ENCODE data around the gene POLR1E. TPM values are rescaled to one million over a fixed set of nuclear protein-coding genes. Genes with fewer than 3 reads are reported as not detected.
"Not testable (repeated sequence)": the region's sequence is repeated elsewhere in the genome, so short reads cannot be mapped to it uniquely, and the experiment has no call there.

Gene POLR1E
- total RNA-seq, 1 experiment from 2014 or later: 45.8 TPM

DNA sequence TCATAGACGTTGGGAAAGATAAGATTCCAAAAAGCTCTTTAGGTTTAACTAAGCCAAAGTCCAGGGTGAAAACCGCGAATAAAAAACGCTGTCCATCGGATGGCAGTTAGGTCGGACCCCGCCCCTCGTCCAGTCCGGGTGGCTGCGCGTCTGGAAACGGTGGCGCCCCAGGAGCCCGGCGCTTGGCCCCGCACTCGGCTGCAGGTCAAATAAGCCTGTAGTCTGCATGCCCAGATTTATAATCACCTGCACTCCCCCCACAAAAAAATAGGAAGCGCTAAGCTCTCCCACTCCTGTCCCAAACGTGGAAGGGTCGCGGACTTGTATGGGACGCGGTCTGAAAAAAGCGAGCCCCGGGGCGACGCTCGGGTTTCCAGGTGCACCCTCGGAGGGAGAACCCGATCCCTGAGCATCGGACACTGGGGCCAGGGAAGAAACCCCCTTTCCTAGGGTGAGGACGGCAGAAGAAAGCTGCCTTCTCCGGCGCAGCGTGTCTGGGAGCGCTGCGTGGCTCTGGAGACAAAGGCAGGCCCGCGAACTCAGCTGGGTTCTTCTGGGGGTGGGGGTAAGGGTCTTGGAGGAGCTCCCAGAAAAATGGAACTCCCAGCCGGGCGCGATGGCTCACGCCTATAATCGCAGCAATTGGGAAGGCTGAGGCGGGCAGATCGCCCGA is 19.6 kb upstream of the POLR1E start:
- Histone ChIP-seq H2BK120ac (ENCODE audit: low read depth, low read length, poor library complexity, severe bottlenecking) (peak overlapping the region; percentile 99), H3K79me2 (ENCODE audit: insufficient read depth, low read length) (peaks cover 21% of the 10 kb centered on the region; the same call in 1 of the 2 replicates), H2AFZ (ENCODE audit: low read length) (no peak overlapping the region)

DNA sequence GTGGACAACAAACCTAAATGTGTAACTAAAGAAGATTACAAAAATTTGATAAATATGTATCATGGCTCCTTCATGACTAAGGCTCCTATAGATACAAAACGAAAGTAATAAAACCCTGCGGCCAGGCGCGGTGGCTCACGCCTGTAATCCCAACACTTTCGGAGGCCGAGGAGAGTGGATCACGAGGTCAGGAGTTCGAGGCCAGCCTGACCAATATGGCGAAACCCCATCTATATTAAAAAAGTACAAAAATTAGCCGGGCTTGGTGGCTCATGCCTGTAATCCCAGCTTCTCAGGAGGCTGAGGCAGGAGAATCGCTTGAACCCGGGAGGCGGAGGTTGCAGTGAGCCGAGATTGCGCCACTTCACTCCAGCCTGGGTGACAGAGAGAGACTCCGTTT is 18.2 kb upstream of the POLR1E start:
- H3K27ac Mint-ChIP-seq; H2BK12ac ChIP-seq (ENCODE audit: insufficient read length, low read depth, low read length); H3K27me3 ChIP-seq (ENCODE audit: insufficient read depth, low read length); H3K56ac ChIP-seq (ENCODE audit: insufficient read length, low read depth, low read length); H3K27ac ChIP-seq (ENCODE audit: insufficient read length, low read depth, low read length); H3K14ac ChIP-seq (ENCODE audit: insufficient read depth, low read length); H3K9me3 ChIP-seq (ENCODE audit: control insufficient read depth, low read depth, low read length); H3K79me1 ChIP-seq (ENCODE audit: insufficient read depth, low read depth, low read length, poor library complexity, severe bottlenecking); H2BK20ac ChIP-seq (ENCODE audit: low read depth, low read length, poor library complexity, severe bottlenecking); H2BK120ac ChIP-seq (ENCODE audit: low read depth, low read length, poor library complexity, severe bottlenecking); H2BK15ac ChIP-seq (ENCODE audit: low read depth, low read length); H4K5ac ChIP-seq (ENCODE audit: insufficient read length, low read depth, low read length); H2BK5ac ChIP-seq (ENCODE audit: insufficient read length, low read length); H4K20me1 ChIP-seq (ENCODE audit: control insufficient read depth, insufficient read depth, insufficient read length); H3K9ac ChIP-seq (ENCODE audit: extremely low read depth, insufficient read length, low read length); H3K27me3 Mint-ChIP-seq (ENCODE audit: low read depth); H2AK5ac ChIP-seq (ENCODE audit: insufficient read length, low read length); H3K79me2 ChIP-seq (ENCODE audit: insufficient read depth, low read length); H3K4me2 ChIP-seq (ENCODE audit: insufficient read depth, insufficient read length, low read length); H3K4ac ChIP-seq (ENCODE audit: low read depth, low read length); DNase-seq; H3T11ph ChIP-seq (ENCODE audit: low read length); H3K9me3 Mint-ChIP-seq; H4K91ac ChIP-seq (ENCODE audit: insufficient read length, low read depth, low read length); H3K4me1 ChIP-seq (ENCODE audit: insufficient read depth, low read length); H3K18ac ChIP-seq (ENCODE audit: insufficient read length, low read depth, low read length); H3K23ac ChIP-seq (ENCODE audit: insufficient read length, low read depth, low read length); H4K8ac ChIP-seq (replicated peaks; ENCODE audit: insufficient read length, low read depth, low read length); H2AFZ ChIP-seq (ENCODE audit: low read length): not testable (repeated sequence)
- H3K4me3 Mint-ChIP-seq: peak overlapping the region in 1 of 2 experiments; percentile 46; a peak in 1 of 5 replicates
- WGBS (ENCODE audit: extremely low coverage, insufficient read length, low lambda C conversion rate): no CpG with 5 or more reads among the region's 17 CpGs
- H3K4me1 Mint-ChIP-seq: peaks cover 35 to 39% of the 10 kb centered on the region in 2 experiments
- peaks cover 17% of the 10 kb centered on the region for H3K23me2 ChIP-seq (ENCODE audit: insufficient read length, low read depth, low read length, poor library complexity, severe bottlenecking)
- H3K36me3 Mint-ChIP-seq (ENCODE audit: insufficient read depth in 1 of 3, low read depth in 3 of 3): peaks cover 5 to 14% (median 9%) of the 10 kb centered on the region in 3 experiments; a peak in 5 of 7 replicates

More for the DNA sequence above, 19.6 kb upstream of the POLR1E start:
- H3K9me3 ChIP-seq (ENCODE audit: control insufficient read depth, low read depth, low read length): no peaks in the 10 kb centered on the region
- peak; percentile 88 for DNase-seq
- Mint-ChIP-seq H3K4me3 (peak overlapping the region; percentile 95 to 99), H3K36me3 (ENCODE audit: insufficient read depth in 1 of 3, low read depth in 3 of 3) (peaks cover 9 to 21% (median 13%) of the 10 kb centered on the region in 3 experiments; a peak in 5 of 7 replicates), H3K4me1 (peaks cover 28% of the 10 kb centered on the region in 2 experiments), H3K27ac (peak overlapping the region; percentile 100), H3K27me3 (ENCODE audit: low read depth) (no peaks in the 10 kb centered on the region), H3K9me3 (no peaks in the 10 kb centered on the region; a peak in 1 of 5 replicates)
- peak overlapping the region; percentile 97 for H2BK20ac ChIP-seq (ENCODE audit: low read depth, low read length, poor library complexity, severe bottlenecking)
- H3T11ph ChIP-seq (ENCODE audit: low read length): peak overlapping the region; percentile 48
- peak overlapping the region; percentile 44 for H3K27ac ChIP-seq (ENCODE audit: insufficient read length, low read depth, low read length)
- H3K27me3 ChIP-seq (ENCODE audit: insufficient read depth, low read length): no peaks in the 10 kb centered on the region
- no peak overlapping the region for H3K56ac ChIP-seq (ENCODE audit: insufficient read length, low read depth, low read length)
- peaks cover 5% of the 10 kb centered on the region for H3K79me1 ChIP-seq (ENCODE audit: insufficient read depth, low read depth, low read length, poor library complexity, severe bottlenecking)
- peak overlapping the region; percentile 4 for H2BK5ac ChIP-seq (ENCODE audit: insufficient read length, low read length)
- no peak overlapping the region for H2AK5ac ChIP-seq (ENCODE audit: insufficient read length, low read length)
- H3K4me2 ChIP-seq (ENCODE audit: insufficient read depth, insufficient read length, low read length): peak overlapping the region; percentile 96
- H4K8ac ChIP-seq (replicated peaks; ENCODE audit: insufficient read length, low read depth, low read length): no peak overlapping the region
- H4K91ac ChIP-seq (ENCODE audit: insufficient read length, low read depth, low read length): peak overlapping the region; percentile 95
- peak overlapping the region; percentile 99 for H3K14ac ChIP-seq (ENCODE audit: insufficient read depth, low read length)
- H3K23ac ChIP-seq (ENCODE audit: insufficient read length, low read depth, low read length): no peak overlapping the region
- peak overlapping the region; percentile 97 for H3K9ac ChIP-seq (ENCODE audit: extremely low read depth, insufficient read length, low read length)
- peaks cover 2% of the 10 kb centered on the region; the same call in 1 of the 2 replicates for H3K4me1 ChIP-seq (ENCODE audit: insufficient read depth, low read length)
- H2BK12ac ChIP-seq (ENCODE audit: insufficient read length, low read depth, low read length): peak overlapping the region; percentile 84
- peaks cover 17% of the 10 kb centered on the region for H3K23me2 ChIP-seq (ENCODE audit: insufficient read length, low read depth, low read length, poor library complexity, severe bottlenecking)
- H3K18ac ChIP-seq (ENCODE audit: insufficient read length, low read depth, low read length): peak overlapping the region; percentile 96
- no CpG with 5 or more reads among the region's 47 CpGs for WGBS (ENCODE audit: extremely low coverage, insufficient read length, low lambda C conversion rate)
- peak overlapping the region; percentile 100; the same call in 1 of the 2 replicates for H3K4ac ChIP-seq (ENCODE audit: low read depth, low read length)
- no peak overlapping the region for H2BK15ac ChIP-seq (ENCODE audit: low read depth, low read length)
- TF ChIP-seq, protein P1, sequence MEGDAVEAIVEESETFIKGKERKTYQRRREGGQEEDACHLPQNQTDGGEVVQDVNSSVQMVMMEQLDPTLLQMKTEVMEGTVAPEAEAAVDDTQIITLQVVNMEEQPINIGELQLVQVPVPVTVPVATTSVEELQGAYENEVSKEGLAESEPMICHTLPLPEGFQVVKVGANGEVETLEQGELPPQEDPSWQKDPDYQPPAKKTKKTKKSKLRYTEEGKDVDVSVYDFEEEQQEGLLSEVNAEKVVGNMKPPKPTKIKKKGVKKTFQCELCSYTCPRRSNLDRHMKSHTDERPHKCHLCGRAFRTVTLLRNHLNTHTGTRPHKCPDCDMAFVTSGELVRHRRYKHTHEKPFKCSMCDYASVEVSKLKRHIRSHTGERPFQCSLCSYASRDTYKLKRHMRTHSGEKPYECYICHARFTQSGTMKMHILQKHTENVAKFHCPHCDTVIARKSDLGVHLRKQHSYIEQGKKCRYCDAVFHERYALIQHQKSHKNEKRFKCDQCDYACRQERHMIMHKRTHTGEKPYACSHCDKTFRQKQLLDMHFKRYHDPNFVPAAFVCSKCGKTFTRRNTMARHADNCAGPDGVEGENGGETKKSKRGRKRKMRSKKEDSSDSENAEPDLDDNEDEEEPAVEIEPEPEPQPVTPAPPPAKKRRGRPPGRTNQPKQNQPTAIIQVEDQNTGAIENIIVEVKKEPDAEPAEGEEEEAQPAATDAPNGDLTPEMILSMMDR (conservative IDR thresholded peaks at IDR 0.05): no peak
- peak overlapping the region; percentile 69 for H4K5ac ChIP-seq (ENCODE audit: insufficient read length, low read depth, low read length)
- H4K20me1 ChIP-seq (ENCODE audit: control insufficient read depth, insufficient read depth, insufficient read length): no peaks in the 10 kb centered on the region
